Measurements from ENCODE around the gene ROBO1.

ROBO1 gene

GRCh38 chr3:79140708-79141107, 627.1 kb downstream of the ROBO1 start:
- no peaks in the 10 kb centered on the region for H3K36me3 ChIP-seq
- H3K27ac ChIP-seq = no peak overlapping the region
- no peak for TF ChIP-seq Cebpa-rat (IDR thresholded peaks at IDR 0.05)

GRCh38 chr3:79139395-79140068, 628.3 kb downstream of the ROBO1 start:
- Histone ChIP-seq H3K4me2 (no peak overlapping the region), H3K4me3 (no peak overlapping the region), H3K36me3 (no peaks in the 10 kb centered on the region), H4K20me1 (no peaks in the 10 kb centered on the region), H3K4me1 (no peaks in the 10 kb centered on the region), H3K27me3 (no peaks in the 10 kb centered on the region), H3K9me3 (no peaks in the 10 kb centered on the region), H3K9ac (no peak overlapping the region), H3K27ac (no peak overlapping the region)
- TF ChIP-seq Cebpa-rat (IDR thresholded peaks at IDR 0.05) = no peak

More at GRCh38 chr3:79140708-79141107, 627.1 kb downstream of the ROBO1 start:
- H4K20me1 ChIP-seq = no peaks in the 10 kb centered on the region
- H3K27me3 ChIP-seq = no peaks in the 10 kb centered on the region
- H3K4me3 ChIP-seq = no peak overlapping the region
- H3K9me3 ChIP-seq = no peaks in the 10 kb centered on the region
- H3K9ac ChIP-seq = no peak overlapping the region
- no peak overlapping the region for H3K4me2 ChIP-seq
- no peaks in the 10 kb centered on the region for H3K4me1 ChIP-seq

- H3K4me3 ChIP-seq = no peak overlapping the region
- no peaks in the 10 kb centered on the region for H3K4me1 ChIP-seq
- no peaks in the 10 kb centered on the region for H4K20me1 ChIP-seq
- no peaks in the 10 kb centered on the region for H3K36me3 ChIP-seq
- TF ChIP-seq Cebpa-rat (IDR thresholded peaks at IDR 0.05) = no peak
- H3K4me2 ChIP-seq = no peak overlapping the region
- no peaks in the 10 kb centered on the region for H3K27me3 ChIP-seq
- no peak overlapping the region for H3K27ac ChIP-seq
- no peaks in the 10 kb centered on the region for H3K9me3 ChIP-seq
- H3K9ac ChIP-seq = no peak overlapping the region
Observed at GRCh38 chr3:79125313-79125984, 642.3 kb downstream of the ROBO1 start.

GRCh38 chr3:79115458-79115857, 652.3 kb downstream of the ROBO1 start:
- H3K4me1 ChIP-seq = no peaks in the 10 kb centered on the region
- H4K20me1 ChIP-seq = no peaks in the 10 kb centered on the region
- no peak overlapping the region for H3K9ac ChIP-seq
- H3K27me3 ChIP-seq = no peaks in the 10 kb centered on the region
- no peak overlapping the region for H3K4me2 ChIP-seq
- no peak overlapping the region for H3K4me3 ChIP-seq
- no peaks in the 10 kb centered on the region for H3K36me3 ChIP-seq
- no peaks in the 10 kb centered on the region for H3K9me3 ChIP-seq
- H3K27ac ChIP-seq = no peak overlapping the region
- no peak for TF ChIP-seq Cebpa-rat (IDR thresholded peaks at IDR 0.05)

- Histone ChIP-seq H4K20me1 (no peaks in the 10 kb centered on the region), H3K27ac (no peak overlapping the region), H3K4me3 (no peak overlapping the region), H3K4me1 (no peaks in the 10 kb centered on the region), H3K9ac (no peak overlapping the region), H3K9me3 (no peaks in the 10 kb centered on the region), H3K36me3 (no peaks in the 10 kb centered on the region), H3K4me2 (no peak overlapping the region), H3K27me3 (no peaks in the 10 kb centered on the region)
- TF ChIP-seq Cebpa-rat (IDR thresholded peaks at IDR 0.05) = no peak
Observed at GRCh38 chr3:79113876-79114275, 653.9 kb downstream of the ROBO1 start.

GRCh38 chr3:79111375-79112052, 656.3 kb downstream of the ROBO1 start:
- Histone ChIP-seq H3K4me1 (no peaks in the 10 kb centered on the region), H3K36me3 (no peaks in the 10 kb centered on the region), H3K4me3 (no peak overlapping the region), H3K27ac (no peak overlapping the region), H3K4me2 (no peak overlapping the region), H3K9me3 (no peaks in the 10 kb centered on the region), H4K20me1 (no peaks in the 10 kb centered on the region), H3K9ac (no peak overlapping the region), H3K27me3 (no peaks in the 10 kb centered on the region)
- no peak for TF ChIP-seq Cebpa-rat (IDR thresholded peaks at IDR 0.05)

GRCh38 chr3:79109754-79110153, 658.0 kb downstream of the ROBO1 start:
- Histone ChIP-seq H3K36me3 (no peaks in the 10 kb centered on the region), H3K27me3 (no peaks in the 10 kb centered on the region), H3K4me3 (no peak overlapping the region), H3K27ac (no peak overlapping the region), H4K20me1 (no peaks in the 10 kb centered on the region), H3K4me2 (no peak overlapping the region), H3K9me3 (no peaks in the 10 kb centered on the region), H3K9ac (no peak overlapping the region), H3K4me1 (no peaks in the 10 kb centered on the region)
- no peak for TF ChIP-seq Cebpa-rat (IDR thresholded peaks at IDR 0.05)

- no peaks in the 10 kb centered on the region for H3K9me3 ChIP-seq
- TF ChIP-seq Cebpa-rat (IDR thresholded peaks at IDR 0.05) = no peak
- H3K4me3 ChIP-seq = no peak overlapping the region
- no peak overlapping the region for H3K9ac ChIP-seq
- H3K27ac ChIP-seq = no peak overlapping the region
- H3K27me3 ChIP-seq = no peaks in the 10 kb centered on the region
- no peaks in the 10 kb centered on the region for H3K36me3 ChIP-seq
- no peaks in the 10 kb centered on the region for H4K20me1 ChIP-seq
- H3K4me1 ChIP-seq = no peaks in the 10 kb centered on the region
- no peak overlapping the region for H3K4me2 ChIP-seq
Observed at GRCh38 chr3:79103307-79103706, 664.5 kb downstream of the ROBO1 start.

GRCh38 chr3:79097964-79098660, 669.7 kb downstream of the ROBO1 start:
- Histone ChIP-seq H3K27me3 (no peaks in the 10 kb centered on the region), H3K9ac (no peak overlapping the region), H3K9me3 (no peaks in the 10 kb centered on the region), H3K4me3 (no peak overlapping the region), H4K20me1 (no peaks in the 10 kb centered on the region), H3K36me3 (no peaks in the 10 kb centered on the region), H3K4me1 (no peaks in the 10 kb centered on the region), H3K4me2 (no peak overlapping the region), H3K27ac (no peak overlapping the region)
- no peak for TF ChIP-seq Cebpa-rat (IDR thresholded peaks at IDR 0.05)

GRCh38 chr3:79094654-79095053, 673.1 kb downstream of the ROBO1 start:
- Histone ChIP-seq H3K9ac (no peak overlapping the region), H3K27me3 (no peaks in the 10 kb centered on the region), H3K9me3 (no peaks in the 10 kb centered on the region), H3K4me2 (no peak overlapping the region), H3K36me3 (no peaks in the 10 kb centered on the region), H4K20me1 (no peaks in the 10 kb centered on the region), H3K4me3 (no peak overlapping the region), H3K4me1 (no peaks in the 10 kb centered on the region), H3K27ac (no peak overlapping the region)
- TF ChIP-seq Cebpa-rat (IDR thresholded peaks at IDR 0.05) = no peak

Data from BLaER1 (cell line).